HTERT RPE-1 (cell line): Measurements from ENCODE around the gene UPK2.

Experiments used
- in situ Hi-C: fragments of 300-500 bp; cut with MboI; formaldehyde crosslinking; loops from 4 replicates; pipeline ENCODE4 v1.14.3; 2020; ENCODE audit warnings: low sequenced_read_pairs

The UPK2 gene

GRCh38 chr11:118917481-118918127, 38.5 kb upstream of the UPK2 start:
- in situ Hi-C loops = no loop called here

- in situ Hi-C loops = no loop called here
These were observed 37.9 kb upstream of the UPK2 start for GRCh38 chr11:118918128-118918685.

DNA sequence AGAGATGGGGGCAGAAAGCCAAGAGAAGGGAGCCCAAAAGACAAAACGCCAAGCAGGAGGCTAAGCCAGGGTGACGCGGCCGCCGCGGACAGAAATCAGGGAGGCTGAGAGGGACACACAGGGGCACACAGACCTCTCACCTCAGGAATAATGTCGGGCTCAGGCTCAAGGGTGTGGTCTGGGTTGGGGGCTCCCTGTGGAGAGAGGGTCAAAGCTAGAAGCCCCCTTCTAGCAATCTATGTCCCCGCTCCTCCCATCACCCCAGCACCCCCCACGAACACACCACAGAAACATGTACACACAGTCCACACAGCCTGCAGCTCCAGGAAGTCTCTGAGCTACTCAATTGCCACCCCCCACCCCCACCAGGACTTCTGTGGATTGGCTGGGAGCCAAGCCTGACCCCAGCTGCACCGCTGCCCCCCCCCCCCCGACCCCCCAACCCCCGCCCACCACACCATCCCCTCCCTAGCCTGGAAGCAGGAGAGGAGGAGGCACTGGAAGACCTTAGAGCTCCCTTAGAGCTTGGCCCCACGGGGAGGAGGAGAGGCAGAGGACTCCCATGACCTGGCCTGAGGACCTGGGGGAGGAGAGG, 37.3 kb upstream of the UPK2 start:
- in situ Hi-C loops = no loop called here

DNA sequence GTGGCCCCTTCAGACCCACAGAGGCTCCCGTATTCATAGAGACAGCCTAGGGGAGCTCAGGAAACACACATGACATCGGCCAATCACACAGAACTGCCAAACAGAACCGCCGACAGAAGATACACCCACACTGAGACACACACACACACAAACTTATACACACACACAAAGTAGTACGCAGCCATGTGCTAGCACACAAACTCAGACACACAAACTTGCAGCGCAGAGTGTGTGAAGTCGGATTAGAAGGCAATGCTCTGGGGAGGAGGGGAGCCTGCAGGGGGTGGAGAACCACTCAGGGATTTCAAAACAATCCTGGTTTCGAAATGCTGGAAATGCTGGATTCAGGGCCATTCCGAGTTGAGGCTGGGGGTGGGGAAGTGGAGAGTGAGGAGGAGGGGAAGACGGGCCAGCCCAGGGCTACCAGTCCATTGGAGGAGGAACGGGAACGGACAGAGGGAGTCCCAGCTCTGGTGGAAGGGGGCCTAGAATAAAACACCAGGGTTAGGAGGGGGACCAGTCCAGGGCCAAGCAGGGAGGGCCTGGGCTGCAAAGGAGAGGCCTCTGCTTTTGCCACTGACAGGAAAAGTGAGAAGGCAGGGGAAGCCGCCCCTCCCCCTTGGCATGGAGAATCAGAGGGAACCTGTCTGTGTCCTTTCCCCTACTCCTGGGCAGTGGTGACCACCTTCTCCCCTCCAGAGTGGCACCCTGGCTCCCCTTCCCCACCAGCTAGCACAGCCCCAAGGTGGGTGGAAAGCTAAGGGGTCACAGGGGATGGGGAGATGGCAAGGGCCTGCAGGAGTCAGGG, 34.8 kb upstream of the UPK2 start:
- in situ Hi-C loops = no loop called here

GRCh38 chr11:118921929-118922744, 34.0 kb upstream of the UPK2 start:
- in situ Hi-C loops = no loop called here

DNA sequence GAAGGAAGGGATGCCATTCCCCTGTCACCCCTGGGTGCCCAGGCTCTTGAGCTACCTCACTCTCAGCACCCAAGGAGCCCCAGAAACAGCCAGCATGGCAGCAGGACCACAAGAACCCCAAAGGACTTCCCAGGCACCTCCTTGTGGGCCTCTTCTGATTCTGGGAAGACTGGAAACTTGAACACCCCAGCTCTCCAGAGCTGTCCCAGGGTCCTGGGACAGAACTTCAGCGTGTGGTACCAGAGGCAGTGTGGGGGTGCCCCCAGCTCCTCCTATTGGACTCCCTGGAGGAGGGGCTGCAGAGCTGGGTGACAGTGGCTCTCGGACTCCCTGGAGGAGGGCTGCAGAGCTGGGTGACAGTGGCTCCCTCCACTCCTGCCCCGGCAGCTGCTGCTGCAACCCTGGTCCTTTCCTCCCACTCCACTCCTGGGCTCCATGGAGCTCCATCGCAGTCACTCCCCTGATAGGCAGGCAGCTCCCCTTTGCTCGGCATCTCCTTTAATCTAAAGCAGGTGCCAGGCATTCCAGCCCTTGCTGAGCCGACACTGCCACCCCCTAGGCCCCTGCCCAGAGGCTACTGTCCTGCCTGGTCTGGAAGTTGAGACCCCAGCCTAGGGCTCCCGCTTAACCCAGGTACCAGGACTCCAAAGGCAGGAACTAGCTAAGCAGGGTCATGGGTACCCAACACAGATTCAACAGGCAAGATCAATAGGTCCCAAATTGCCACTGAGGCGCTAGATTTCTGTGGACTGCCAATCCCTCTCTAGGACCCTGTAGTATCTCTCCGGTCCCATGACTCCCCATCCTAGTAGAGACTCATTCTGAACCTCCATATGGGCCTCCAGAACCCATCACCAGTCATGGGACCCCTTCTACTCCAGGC, 33.1 kb upstream of the UPK2 start:
- in situ Hi-C loops = no loop called here

DNA sequence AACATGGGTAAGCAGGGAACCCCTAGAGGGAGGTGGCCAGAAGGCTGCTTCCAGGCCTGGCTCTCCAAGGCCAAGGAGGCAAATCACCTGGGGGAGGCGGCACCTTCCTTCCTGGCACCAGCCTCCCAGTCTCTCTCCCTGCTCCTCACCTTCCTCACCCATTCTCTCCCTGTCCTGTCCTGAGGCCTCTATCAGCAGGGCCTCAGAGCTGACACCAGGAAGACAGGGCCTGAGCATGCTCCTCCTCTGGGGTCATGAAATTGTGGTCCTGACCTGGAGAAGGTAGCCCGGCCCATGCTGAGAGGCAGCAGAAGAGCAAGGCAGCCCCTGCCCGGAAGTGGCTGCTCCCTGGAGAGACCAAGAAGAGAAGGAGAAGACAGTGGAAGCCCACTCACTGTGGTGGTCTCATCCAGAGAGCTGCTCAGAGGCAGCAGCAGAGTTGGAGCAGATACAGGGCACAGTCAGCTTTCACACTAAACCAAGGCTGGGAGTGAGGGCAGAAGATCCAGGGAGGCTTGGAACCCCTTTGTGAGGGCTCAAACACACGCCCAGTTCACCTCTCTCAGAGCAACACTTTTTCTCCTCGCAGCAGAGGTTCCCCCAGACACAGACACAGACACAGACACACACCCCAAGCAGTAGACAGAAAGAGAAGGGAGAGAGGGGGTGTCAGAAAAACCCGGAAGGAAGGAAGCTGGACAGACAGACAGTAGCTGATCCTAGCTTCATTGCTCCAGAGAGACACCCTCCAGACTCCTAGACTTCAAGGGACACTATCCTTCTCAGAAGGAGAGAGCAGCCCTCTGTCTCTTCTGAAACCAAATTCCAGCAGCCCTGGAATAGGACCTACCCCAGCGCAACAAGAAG, 32.1 kb upstream of the UPK2 start:
- in situ Hi-C loops = no loop called here

GRCh38 chr11:118924591-118925585, 31.2 kb upstream of the UPK2 start:
- in situ Hi-C loops = no loop called here

DNA sequence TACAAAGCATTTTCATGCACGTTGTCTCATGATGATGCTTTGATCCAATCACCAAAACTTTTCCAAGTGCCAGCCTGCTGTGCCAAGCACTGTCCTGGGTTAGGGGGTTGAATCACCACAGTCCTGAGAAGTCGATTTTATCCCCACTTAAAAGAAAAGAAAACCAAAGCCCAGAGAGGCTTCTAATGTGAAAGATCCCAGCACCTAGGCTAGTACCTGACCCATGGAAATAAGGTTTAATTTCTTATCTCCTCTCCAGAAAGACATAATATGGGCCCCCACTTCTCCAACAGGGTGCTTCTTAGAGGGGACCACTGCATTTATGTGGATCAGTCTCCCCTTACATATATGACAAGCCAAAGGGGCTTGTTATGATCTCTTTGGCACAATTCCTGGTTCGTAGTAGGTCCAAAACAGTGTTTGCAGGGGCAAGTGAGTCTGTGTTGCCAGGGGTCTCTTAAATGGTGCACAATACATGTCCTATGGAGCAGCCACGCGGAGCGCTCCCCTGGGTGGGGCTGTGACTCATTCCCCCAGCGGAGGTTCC, 28.5 kb upstream of the UPK2 start:
- in situ Hi-C loops = no loop called here

GRCh38 chr11:118928101-118928869, 27.8 kb upstream of the UPK2 start:
- in situ Hi-C loops = no loop called here

DNA sequence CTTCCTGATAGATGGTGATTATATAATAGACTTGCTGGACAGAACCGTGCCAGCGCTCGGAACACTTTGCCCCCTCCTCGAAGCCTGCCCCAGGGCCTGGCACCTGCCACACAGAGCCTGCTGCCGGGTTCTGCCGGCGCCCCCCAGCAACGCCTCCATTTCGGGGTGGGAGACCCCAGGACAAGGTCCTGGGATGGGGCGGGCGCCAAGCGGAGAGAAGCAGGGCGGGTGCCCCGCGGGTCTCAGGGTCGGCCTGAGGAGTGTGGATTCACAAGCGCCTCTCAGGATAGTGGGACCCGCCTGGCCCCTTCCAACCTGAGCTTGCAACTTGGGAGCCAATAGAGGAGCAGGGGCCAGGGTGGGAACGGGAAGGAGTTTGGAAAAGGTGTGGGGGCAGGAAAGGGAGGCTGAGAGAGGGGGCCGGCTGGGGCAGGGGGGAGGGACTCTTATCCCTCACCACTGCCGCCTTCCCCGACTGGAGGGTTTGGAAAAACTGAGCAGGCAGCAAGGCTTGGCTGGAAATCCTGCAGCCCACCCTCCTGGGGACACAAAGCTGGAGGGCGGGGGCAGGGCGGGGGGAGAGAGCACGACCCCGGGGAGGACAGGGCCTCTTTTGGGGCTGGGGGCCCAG, 27.1 kb upstream of the UPK2 start:
- in situ Hi-C loops = no loop called here

- in situ Hi-C loops = no loop called here
These were observed 26.5 kb upstream of the UPK2 start for GRCh38 chr11:118929501-118930093.

DNA sequence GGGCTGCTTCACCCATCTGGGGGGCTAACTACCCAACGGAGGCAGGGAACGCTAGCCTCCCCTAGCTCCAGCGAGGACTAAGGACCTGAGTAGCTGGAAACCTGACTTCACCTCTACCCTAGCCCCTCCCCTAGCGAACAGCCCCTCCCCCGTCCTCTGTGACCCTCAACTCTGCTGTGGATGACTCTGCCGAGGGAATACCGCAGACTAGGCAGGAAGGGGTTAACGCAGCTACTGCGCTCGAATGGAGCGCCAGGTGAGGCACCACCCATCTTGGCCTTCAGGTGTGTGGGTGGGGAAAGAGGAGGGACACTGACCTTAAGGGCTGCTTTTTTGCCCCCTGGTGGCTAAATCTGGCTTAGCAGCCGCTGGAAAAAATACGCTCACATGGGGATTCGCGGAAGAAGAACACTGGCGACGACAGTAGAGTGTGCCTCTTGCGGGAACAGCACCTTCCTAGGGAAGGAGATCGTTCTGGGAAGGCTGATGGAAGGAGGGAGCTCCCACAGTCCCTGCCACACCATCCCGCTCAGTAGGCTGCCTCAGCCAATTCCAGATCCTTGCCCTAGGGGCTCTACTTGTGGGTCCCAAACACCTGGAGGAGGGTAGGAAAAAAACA, 25.9 kb upstream of the UPK2 start:
- in situ Hi-C loops = no loop called here

GRCh38 chr11:118931571-118931970, 24.5 kb upstream of the UPK2 start:
- in situ Hi-C loops = no loop called here

- in situ Hi-C loops = no loop called here
These were observed 22.6 kb upstream of the UPK2 start for GRCh38 chr11:118933486-118933885.

DNA sequence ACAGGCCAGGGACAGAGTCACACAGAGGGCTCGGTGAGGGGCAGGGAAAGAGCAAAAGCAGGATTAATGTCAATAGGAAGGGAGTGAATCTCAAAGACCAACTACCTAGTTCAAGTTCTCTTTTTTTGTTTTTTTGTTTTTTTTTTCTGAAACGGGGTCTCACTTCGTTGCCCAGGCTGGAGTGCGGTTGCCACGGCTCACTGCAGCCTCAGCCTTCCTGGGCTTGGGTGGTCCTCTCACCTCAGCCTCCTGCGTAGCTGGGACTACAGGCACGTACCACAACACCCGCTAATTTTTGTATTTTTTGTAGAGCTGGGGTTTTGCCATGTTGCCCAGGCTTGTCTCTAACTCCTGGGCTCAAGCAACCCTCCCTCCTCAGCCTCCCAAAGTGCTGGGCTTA, 20.7 kb upstream of the UPK2 start:
- in situ Hi-C loops = no loop called here
